Gastroesophageal sphincter (tissue), 3 donors: Measurements from ENCODE around the gene GABPB1.

ENCODE experiments used
- POLR2A ChIP-seq, 2 donors: fragments of 450-650 bp; IDR thresholded peaks; one replicate each; pipeline ENCODE4 v1.6.1; 2017; ENCODE audit warnings: antibody characterized with exemption in 2 of 2, mild to moderate bottlenecking in 2 of 2, moderate library complexity in 1 of 2
- TF ChIP-seq, protein P1 (sequence below), 4 experiments: fragments of 200-600 bp in 2 of 4; fragments of 450-650 bp in 2 of 4; sonication (generic) in 1 of 4; IDR thresholded peaks; one replicate each; pipeline ENCODE4 v1.5.1; 2017 to 2019; ENCODE audit warnings: antibody characterized with exemption in 4 of 4, mild to moderate bottlenecking in 2 of 4, moderate library complexity in 2 of 4

DNA sequence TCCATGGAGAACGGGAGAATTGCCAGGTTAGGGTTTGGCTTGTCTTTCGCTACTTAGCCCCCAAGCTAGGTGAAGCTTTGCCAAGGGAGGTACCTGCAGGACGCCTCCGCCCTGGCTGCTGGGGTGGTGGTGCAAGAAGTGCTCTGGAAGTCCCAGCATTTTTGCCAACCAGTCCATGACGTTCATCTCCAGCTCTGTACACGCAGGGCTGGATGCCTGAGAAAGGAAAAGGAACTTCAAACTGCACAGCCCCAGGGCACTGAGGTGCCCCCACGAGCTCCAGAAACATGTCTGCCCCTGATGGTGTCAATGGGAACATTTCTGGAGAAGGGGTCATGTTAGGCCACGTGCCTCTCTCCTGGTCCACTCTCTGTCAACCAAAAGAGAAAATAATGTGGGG is 97.7 kb downstream of the GABPB1 start:
- TF ChIP-seq, protein P1, sequence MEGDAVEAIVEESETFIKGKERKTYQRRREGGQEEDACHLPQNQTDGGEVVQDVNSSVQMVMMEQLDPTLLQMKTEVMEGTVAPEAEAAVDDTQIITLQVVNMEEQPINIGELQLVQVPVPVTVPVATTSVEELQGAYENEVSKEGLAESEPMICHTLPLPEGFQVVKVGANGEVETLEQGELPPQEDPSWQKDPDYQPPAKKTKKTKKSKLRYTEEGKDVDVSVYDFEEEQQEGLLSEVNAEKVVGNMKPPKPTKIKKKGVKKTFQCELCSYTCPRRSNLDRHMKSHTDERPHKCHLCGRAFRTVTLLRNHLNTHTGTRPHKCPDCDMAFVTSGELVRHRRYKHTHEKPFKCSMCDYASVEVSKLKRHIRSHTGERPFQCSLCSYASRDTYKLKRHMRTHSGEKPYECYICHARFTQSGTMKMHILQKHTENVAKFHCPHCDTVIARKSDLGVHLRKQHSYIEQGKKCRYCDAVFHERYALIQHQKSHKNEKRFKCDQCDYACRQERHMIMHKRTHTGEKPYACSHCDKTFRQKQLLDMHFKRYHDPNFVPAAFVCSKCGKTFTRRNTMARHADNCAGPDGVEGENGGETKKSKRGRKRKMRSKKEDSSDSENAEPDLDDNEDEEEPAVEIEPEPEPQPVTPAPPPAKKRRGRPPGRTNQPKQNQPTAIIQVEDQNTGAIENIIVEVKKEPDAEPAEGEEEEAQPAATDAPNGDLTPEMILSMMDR (IDR thresholded peaks at IDR 0.05): no peak
- TF ChIP-seq POLR2A (IDR thresholded peaks at IDR 0.05): no peak
